Gastroesophageal sphincter (tissue), 3 donors: ENCODE measurements around the gene PRDM16.

Source experiments
- EP300 ChIP-seq: sonication (generic); formaldehyde crosslinking; IDR thresholded peaks from one replicate; pipeline ENCODE4 v1.6.1; 2017; ENCODE audit warnings: antibody characterized with exemption, mild to moderate bottlenecking
- POLR2A ChIP-seq, 2 donors: fragments of 450-650 bp; IDR thresholded peaks; one replicate each; pipeline ENCODE4 v1.6.1; 2017; ENCODE audit warnings: antibody characterized with exemption in 2 of 2, mild to moderate bottlenecking in 2 of 2, moderate library complexity in 1 of 2
- POLR2AphosphoS5 ChIP-seq: sonication (generic); formaldehyde crosslinking; IDR thresholded peaks from one replicate; pipeline ENCODE4 v1.6.1; 2017; ENCODE audit warnings: antibody characterized with exemption
- TF ChIP-seq, protein P1 (sequence below), 4 experiments: fragments of 200-600 bp in 2 of 4; fragments of 450-650 bp in 2 of 4; sonication (generic) in 1 of 4; IDR thresholded peaks; one replicate each; pipeline ENCODE4 v1.5.1; 2017 to 2019; ENCODE audit warnings: antibody characterized with exemption in 4 of 4, mild to moderate bottlenecking in 2 of 4, moderate library complexity in 2 of 4

DNA sequence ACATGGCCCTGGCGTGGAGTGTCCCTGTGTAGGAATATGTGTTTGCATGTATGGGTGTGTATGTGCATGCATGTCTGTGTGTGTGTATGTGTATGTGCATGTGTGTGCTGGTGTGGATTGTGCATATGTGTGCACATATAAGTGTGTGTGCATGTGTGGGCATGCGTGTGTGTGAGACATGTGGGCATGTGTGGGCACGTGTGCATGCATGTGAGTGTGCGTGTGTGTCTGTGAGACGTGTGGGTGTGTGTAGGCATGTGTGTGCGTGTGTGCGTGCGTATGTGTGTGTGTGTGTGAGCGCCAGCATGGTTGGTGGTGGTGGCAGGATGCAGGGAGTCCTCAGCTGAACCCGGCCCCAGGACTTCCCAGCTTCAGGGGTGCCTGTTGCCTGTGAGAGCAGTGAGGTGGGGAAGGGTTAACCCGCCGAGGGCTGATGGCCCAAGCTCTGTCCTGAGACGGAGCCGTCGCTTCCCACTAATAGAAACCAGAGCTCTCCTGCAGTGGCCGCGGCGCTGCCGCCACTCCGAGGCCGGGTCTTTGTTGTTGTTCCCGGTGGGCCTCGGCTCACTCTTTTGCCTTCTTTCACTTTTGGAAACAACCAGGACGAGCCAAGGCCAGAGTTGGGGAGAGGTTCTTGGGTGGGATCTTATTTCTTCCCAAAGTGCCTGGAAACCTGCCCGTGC, 241.9 kb downstream of the PRDM16 start:
- TF ChIP-seq POLR2A (IDR thresholded peaks at IDR 0.05) (no peak), EP300 (no peak), POLR2AphosphoS5 (no peak)
- TF ChIP-seq, protein P1, sequence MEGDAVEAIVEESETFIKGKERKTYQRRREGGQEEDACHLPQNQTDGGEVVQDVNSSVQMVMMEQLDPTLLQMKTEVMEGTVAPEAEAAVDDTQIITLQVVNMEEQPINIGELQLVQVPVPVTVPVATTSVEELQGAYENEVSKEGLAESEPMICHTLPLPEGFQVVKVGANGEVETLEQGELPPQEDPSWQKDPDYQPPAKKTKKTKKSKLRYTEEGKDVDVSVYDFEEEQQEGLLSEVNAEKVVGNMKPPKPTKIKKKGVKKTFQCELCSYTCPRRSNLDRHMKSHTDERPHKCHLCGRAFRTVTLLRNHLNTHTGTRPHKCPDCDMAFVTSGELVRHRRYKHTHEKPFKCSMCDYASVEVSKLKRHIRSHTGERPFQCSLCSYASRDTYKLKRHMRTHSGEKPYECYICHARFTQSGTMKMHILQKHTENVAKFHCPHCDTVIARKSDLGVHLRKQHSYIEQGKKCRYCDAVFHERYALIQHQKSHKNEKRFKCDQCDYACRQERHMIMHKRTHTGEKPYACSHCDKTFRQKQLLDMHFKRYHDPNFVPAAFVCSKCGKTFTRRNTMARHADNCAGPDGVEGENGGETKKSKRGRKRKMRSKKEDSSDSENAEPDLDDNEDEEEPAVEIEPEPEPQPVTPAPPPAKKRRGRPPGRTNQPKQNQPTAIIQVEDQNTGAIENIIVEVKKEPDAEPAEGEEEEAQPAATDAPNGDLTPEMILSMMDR (IDR thresholded peaks at IDR 0.05): no peak
